ACC112 (cell line): ENCODE results near the gene SNTG2.

Experiments
- H2AFZ ChIP-seq: fragments of 200-600 bp; sonication (generic); one replicate; pipeline ENCODE4 v1.6.0; 2017; ENCODE audit warnings: antibody characterized with exemption, low read length; ENCODE audit not compliant: unreplicated experiment
- H3K27ac ChIP-seq: fragments of 200-600 bp; sonication (generic); 2 replicates; pipeline ENCODE4 v1.5.1; 2014; ENCODE audit warnings: low read depth, mild to moderate bottlenecking, antibody characterized with exemption, low read length, moderate library complexity
- H3K27me3 ChIP-seq: fragments of 200-600 bp; sonication (generic); 2 replicates; pipeline ENCODE4 v1.6.1; 2014; ENCODE audit warnings: mild to moderate bottlenecking, antibody characterized with exemption, low read length, moderate library complexity, mixed read lengths; ENCODE audit not compliant: insufficient read depth
- H3K36me3 ChIP-seq: fragments of 200-600 bp; sonication (generic); 2 replicates; pipeline ENCODE4 v1.6.1; 2016; ENCODE audit warnings: mild to moderate bottlenecking, antibody characterized with exemption, low read length, moderate library complexity, mixed read lengths; ENCODE audit not compliant: insufficient read depth
- H3K4me1 ChIP-seq: fragments of 200-600 bp; sonication (generic); one replicate; pipeline ENCODE4 v1.6.1; 2016; ENCODE audit warnings: low read length, mixed read lengths; ENCODE audit not compliant: insufficient read depth, unreplicated experiment, control insufficient read depth
- H3K4me3 ChIP-seq: fragments of 200-600 bp; sonication (generic); 2 replicates; pipeline ENCODE4 v1.5.1; 2014; ENCODE audit warnings: mild to moderate bottlenecking, low read depth, low read length
- H3K79me2 ChIP-seq: fragments of 200-600 bp; sonication (generic); one replicate; pipeline ENCODE4 v1.6.0; 2016; ENCODE audit warnings: low read length; ENCODE audit not compliant: control insufficient read depth, unreplicated experiment, insufficient read depth

Gene SNTG2

DNA sequence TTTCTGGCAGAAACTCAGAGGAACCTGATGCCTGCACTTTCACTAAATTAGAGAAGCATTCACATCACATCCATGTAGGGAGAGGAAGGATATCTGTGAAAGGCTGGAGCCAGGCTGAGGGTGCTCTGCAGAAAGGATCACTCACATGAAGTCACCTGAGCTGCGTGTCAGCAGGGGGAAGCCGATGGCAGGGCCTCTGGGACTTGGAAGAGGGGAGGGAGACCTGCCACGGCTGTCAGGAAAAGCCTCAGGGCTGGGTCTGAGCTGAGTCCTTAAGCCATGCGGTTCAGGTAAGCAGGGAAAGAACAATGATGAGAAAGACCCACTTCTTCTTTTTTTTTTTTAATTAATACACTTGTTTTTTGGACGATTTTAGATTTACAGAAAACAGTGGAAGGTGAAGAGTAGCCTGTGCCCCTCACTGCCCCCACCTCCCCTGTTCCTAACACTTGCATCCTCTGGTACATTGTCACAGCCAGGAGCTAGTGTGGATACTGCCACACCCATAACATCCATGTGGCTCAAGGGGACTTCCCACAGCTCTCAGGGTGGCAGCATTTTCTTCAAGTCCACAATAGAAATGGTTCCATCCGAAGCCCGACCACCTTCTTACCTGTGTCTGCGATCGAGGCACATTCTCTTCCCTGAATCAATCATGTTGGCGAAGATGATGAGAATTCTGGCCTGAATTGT lies 306.1 kb downstream of the SNTG2 start:
- Histone ChIP-seq H3K27ac (no peak overlapping the region), H3K27me3 (no peaks in the 10 kb centered on the region), H3K79me2 (no peaks in the 10 kb centered on the region), H3K4me1 (no peaks in the 10 kb centered on the region), H3K4me3 (no peak overlapping the region), H3K36me3 (no peaks in the 10 kb centered on the region), H2AFZ (no peak overlapping the region)

DNA sequence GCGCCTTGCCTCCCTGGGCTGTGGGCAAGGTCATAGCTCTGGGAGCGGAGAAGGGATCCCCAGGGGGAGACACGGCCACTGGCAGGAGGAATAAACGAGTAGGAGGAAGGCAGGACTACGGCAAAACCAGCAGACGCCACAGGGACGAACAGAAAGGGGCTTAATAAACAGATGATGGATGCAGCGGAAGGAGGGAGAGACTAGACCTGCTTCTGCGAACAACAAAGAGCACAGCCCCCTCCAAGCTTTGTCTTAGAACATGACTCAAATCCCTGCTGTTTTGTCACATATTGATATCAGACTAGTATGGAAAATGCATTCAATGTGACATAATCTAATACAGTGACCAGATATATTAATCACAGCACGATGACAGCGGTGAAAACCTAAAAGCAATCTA lies 306.7 kb downstream of the SNTG2 start:
- no peaks in the 10 kb centered on the region for H3K27me3 ChIP-seq

DNA sequence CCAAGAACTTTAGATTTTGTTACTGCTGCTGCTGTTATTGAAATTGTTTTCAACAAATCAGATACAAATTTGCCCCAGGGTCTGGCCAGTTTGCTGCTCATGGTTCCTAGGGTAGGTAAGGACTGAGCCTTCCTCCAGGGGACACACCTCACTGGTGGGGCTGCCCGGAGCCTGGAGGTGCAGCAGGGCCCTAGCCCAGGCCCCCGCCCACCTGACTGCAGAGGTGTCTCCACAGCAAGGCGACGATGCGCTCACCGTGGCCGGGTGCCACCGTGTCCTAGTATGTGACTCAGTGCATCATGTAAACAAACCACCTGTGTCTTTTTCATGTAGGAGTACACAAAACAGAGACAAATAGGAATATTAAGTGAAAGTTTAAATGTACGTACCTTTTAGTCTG lies 309.1 kb downstream of the SNTG2 start:
- Histone ChIP-seq H3K36me3 (no peaks in the 10 kb centered on the region), H3K27me3 (no peaks in the 10 kb centered on the region), H3K4me1 (no peaks in the 10 kb centered on the region), H3K4me3 (no peak overlapping the region), H3K27ac (no peak overlapping the region), H3K79me2 (no peaks in the 10 kb centered on the region), H2AFZ (no peak overlapping the region)

More for the DNA sequence above, 306.7 kb downstream of the SNTG2 start:
- no peak overlapping the region for H3K4me3 ChIP-seq
- no peaks in the 10 kb centered on the region for H3K79me2 ChIP-seq
- H3K36me3 ChIP-seq = no peaks in the 10 kb centered on the region
- H2AFZ ChIP-seq = no peak overlapping the region
- H3K27ac ChIP-seq = no peak overlapping the region
- no peaks in the 10 kb centered on the region for H3K4me1 ChIP-seq

DNA sequence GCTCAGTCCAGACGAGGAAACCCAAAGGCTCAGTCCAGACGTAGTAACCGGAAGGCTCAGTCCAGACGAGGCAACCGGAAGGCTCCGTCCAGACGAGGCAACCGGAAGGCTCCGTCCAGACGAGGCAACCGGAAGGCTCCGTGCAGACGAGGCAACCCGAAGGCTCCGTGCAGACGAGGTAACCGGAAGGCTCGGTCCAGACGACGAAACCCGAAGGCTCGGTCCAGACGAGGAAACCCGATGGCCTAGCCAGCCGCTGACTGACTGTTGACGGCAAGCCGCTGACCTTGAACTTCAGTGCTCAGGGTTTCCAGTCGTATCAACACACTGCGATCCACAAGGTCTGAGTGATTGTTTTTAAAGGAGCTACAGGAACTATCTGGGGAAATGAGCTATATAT lies 312.0 kb downstream of the SNTG2 start:
- no peaks in the 10 kb centered on the region for H3K36me3 ChIP-seq
- H3K4me3 ChIP-seq = no peak overlapping the region
- no peak overlapping the region for H3K27ac ChIP-seq
- no peaks in the 10 kb centered on the region for H3K27me3 ChIP-seq
- no peaks in the 10 kb centered on the region for H3K4me1 ChIP-seq
- no peak overlapping the region for H2AFZ ChIP-seq
- no peaks in the 10 kb centered on the region for H3K79me2 ChIP-seq

DNA sequence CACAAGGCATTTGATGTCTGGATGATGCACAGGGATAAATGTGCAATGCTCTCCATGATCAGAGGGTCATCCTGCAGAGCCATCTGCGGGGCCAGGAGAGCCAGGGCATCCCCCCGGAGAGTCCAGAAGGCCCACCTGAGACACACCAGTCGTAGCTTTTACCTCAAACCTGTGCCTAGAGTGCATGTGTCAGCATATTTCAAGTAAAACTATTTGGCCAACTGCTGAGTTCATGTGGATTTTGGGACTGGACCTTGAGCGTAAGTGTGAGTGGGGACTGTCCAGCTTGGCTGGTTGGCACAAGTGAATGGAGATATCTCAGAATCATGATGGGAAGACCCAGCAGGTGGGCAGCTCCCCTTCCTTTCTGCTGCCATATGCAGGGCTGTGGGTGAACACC lies 314.8 kb downstream of the SNTG2 start:
- Histone ChIP-seq H3K36me3 (no peaks in the 10 kb centered on the region), H3K27ac (no peak overlapping the region), H3K4me1 (no peaks in the 10 kb centered on the region), H3K79me2 (no peaks in the 10 kb centered on the region), H3K4me3 (no peak overlapping the region), H3K27me3 (no peaks in the 10 kb centered on the region), H2AFZ (no peak overlapping the region)

DNA sequence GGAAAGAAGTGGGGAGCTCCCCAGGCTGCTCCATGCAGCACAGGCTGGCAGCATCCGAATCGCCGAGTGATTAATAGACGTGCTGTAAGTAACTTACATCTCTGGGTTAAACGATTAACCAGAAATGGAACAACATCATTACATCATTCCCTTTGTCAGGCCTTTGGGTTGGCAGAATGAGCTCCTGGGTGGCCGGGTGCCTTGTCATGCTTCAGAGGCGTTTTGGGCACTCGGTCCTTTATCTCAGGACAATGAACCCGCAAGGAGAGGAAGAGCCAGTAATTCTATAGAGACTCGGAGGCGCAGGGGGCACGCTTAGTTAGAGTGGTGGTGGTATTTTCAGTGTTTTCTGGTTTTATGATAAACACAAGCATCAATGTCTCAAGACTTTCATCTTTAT lies 315.7 kb downstream of the SNTG2 start:
- H2AFZ ChIP-seq = no peak overlapping the region
- no peaks in the 10 kb centered on the region for H3K4me1 ChIP-seq
- H3K27me3 ChIP-seq = no peaks in the 10 kb centered on the region
- H3K79me2 ChIP-seq = no peaks in the 10 kb centered on the region
- no peak overlapping the region for H3K4me3 ChIP-seq
- no peak overlapping the region for H3K27ac ChIP-seq
- H3K36me3 ChIP-seq = no peaks in the 10 kb centered on the region

DNA sequence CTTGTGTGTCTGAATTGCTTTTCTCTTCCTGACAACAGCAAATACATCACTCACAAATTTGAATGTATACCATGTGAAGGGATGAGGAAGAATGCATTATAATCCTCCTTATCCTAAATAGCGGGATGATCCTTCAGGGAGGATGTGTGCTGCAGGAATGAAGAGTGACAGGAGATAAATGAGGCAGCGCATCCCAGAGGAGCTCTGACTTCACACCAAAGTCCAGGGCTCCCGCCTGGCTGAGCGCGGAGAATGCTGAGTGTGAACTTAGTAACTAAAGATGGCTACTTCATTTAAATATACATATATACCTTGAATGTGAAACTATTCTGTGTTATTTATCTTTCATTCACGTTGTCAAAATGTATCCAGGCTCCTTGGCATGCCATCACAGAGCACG lies 317.4 kb downstream of the SNTG2 start:
- Histone ChIP-seq H3K4me3 (no peak overlapping the region), H3K27me3 (no peaks in the 10 kb centered on the region)

DNA sequence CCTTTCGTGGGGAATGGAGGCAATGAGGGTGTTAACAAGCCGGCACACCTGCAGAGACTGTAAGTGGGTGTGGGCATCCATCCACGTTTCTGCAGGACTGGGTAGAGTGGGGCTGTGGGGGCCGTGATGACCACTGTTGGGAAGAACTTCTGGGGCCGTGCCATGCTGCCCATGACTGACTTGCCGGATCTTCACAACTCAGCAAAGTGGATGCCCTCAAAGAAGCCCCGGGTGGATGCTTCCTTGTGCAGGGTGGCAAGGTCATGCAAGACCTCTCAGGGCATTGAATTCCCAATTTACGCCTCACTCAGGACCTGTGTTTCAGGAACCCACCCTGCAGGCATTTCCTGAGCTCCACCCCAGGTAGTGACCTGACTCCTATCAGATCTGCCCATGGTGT lies 319.2 kb downstream of the SNTG2 start:
- no peak overlapping the region for H3K27ac ChIP-seq
- H3K27me3 ChIP-seq = no peaks in the 10 kb centered on the region
- H3K4me1 ChIP-seq = no peaks in the 10 kb centered on the region

More for the DNA sequence above, 317.4 kb downstream of the SNTG2 start:
- no peaks in the 10 kb centered on the region for H3K36me3 ChIP-seq
- no peak overlapping the region for H2AFZ ChIP-seq
- no peak overlapping the region for H3K27ac ChIP-seq
- H3K79me2 ChIP-seq = no peaks in the 10 kb centered on the region
- H3K4me1 ChIP-seq = no peaks in the 10 kb centered on the region

DNA sequence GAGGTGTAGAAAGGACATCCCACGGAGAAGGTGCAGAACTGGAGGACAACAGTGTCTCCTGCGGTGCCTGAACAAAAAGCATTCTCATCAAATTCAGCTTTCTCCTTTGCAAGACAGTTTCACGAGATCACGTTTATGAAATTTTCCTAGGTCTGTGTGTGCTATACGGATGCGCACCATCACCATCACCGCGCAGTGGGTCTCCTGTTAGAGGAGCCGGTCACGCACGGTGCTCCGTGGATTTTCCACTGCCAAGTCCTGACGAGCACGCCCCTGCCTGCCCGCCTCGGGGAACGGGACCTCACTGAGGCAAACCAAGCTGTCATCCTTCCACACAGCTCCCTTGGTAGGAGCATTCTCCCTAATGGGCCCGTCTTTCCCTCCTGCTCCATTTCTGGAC lies 322.2 kb downstream of the SNTG2 start:
- H3K4me3 ChIP-seq = no peak overlapping the region
- no peaks in the 10 kb centered on the region for H3K4me1 ChIP-seq

More for the DNA sequence above, 319.2 kb downstream of the SNTG2 start:
- no peaks in the 10 kb centered on the region for H3K79me2 ChIP-seq
- H3K4me3 ChIP-seq = no peak overlapping the region
- no peaks in the 10 kb centered on the region for H3K36me3 ChIP-seq
- H2AFZ ChIP-seq = no peak overlapping the region

DNA sequence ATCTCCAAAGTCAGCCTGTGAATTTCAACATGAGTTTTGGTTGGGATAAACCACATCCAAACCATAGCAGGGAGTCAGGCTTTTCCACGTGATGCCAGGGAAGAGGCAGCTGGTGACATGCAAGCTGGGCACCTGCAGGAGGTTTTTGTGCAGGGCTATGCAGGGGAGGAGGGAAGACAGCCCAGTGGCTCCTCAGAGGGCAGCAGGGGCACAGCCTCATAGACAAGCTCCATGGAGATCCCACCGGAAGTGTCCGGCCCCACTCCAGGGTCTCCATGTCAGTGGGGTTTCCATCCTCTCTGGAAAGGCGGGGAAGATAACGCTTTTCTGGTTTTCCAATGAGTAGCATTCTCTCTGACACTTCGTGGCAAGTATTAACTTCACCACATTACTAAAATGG lies 327.0 kb downstream of the SNTG2 start:
- Histone ChIP-seq H2AFZ (no peak overlapping the region), H3K79me2 (no peaks in the 10 kb centered on the region), H3K36me3 (no peaks in the 10 kb centered on the region), H3K27ac (no peak overlapping the region), H3K4me3 (no peak overlapping the region), H3K27me3 (no peaks in the 10 kb centered on the region), H3K4me1 (no peaks in the 10 kb centered on the region)

More for the DNA sequence above, 322.2 kb downstream of the SNTG2 start:
- Histone ChIP-seq H3K27me3 (no peaks in the 10 kb centered on the region), H3K79me2 (no peaks in the 10 kb centered on the region), H3K27ac (no peak overlapping the region), H3K36me3 (no peaks in the 10 kb centered on the region), H2AFZ (no peak overlapping the region)

DNA sequence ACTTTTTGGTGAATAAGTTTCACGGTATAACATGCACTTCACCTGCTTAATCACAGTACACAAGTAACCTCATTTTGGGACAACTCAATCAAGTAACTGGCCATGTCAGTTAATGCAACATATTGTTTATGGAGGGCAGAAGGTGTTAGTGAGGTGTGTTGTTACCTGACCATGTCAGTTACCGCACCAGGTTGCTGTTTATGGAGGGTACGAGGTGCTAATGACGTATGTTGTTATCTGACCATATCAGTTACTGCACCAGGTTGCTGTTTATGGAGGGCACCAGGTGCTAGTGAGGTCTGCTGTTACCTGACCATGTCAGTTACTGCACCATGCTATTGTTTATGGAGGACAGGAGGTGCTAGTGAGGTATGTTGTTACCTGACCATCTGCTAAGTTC lies 327.5 kb downstream of the SNTG2 start:
- H3K4me3 ChIP-seq = no peak overlapping the region
- H2AFZ ChIP-seq = no peak overlapping the region
- H3K27ac ChIP-seq = no peak overlapping the region
- H3K36me3 ChIP-seq = no peaks in the 10 kb centered on the region
- no peaks in the 10 kb centered on the region for H3K4me1 ChIP-seq
- no peaks in the 10 kb centered on the region for H3K79me2 ChIP-seq
- H3K27me3 ChIP-seq = no peaks in the 10 kb centered on the region
